DMS 273 (cell line): ENCODE measurements around the gene RIPK4.
"Not testable (repeated sequence)": the region's sequence is repeated elsewhere in the genome, so short reads cannot be mapped to it uniquely, and the experiment has no call there.

Experiments used
- DNase-seq: peaks from one replicate; lab custom pipeline; 2025; ENCODE audit not compliant: unreplicated experiment; lab: John Stamatoyannopoulos, UW

The RIPK4 gene

DNA sequence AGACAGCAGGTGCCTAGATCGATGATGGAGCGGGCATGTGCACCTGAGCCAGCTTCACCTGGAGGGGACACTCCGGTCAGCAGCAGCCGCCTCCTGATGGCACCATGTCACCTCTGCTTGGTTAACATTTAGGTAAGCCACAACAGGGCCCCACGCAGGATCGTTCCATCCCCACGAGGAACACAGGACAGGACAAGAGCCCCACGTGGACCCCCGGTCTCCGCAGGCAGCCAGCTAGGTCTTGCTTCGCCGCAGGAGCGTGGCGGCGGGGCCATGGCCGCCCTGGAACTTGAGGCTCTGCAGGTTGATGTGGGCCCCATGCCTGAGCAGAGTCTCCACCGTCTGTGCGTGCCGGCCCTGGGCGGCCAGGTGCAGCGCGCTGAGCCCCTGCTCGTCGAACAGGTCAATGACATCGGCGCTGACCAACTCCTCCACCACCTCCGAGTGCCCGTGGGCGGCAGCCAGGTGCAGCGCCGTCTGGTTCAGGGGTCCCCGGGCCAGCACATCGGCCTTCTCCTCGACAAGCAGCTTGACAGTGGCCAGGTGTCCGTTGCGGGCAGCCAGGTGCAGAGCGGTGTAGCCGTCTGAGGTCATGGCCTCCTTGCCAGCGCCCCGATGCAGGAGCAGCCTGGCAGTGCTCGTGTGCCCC is 26.1 kb downstream of the RIPK4 start:
- no peak for DNase-seq

DNA sequence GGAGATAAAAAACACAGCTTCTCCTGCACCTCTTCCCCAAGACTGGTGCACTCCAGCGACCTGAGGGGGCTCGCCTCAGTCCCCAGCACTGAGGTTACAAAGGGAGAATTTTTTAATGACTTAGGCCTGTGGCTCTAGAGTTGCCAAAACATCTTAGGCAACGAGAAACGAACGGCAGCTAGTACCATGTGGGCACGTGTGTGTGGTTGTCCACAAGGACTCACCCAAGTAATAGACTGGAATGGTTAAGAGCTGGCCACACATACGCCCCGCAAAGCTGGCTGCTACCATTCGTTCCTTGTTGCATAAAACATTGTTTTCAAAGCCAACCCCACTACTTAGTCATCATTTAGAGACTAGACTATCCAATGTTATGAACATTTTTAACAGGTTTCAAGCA is 26.9 kb downstream of the RIPK4 start:
- no peak for DNase-seq

DNA sequence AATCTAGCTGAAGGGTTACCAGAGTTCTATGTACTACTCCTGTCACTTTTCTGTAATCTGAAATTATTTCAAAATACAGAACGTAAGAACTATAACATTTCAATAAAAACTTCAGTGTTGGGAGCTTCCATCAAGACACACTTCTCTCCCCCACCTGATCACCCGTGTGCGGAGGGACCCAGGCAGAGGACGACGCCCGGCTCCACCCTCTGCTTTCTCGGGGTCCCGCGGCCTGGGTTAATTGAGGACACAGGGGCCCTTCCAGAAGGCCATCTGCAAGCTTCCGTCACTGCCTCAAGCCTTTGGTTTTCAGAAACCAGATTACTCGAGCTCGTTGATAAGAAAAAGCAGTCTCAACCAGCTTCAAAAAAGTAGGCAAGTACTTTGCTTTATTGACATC is 27.8 kb downstream of the RIPK4 start:
- DNase-seq, result no peak

DNA sequence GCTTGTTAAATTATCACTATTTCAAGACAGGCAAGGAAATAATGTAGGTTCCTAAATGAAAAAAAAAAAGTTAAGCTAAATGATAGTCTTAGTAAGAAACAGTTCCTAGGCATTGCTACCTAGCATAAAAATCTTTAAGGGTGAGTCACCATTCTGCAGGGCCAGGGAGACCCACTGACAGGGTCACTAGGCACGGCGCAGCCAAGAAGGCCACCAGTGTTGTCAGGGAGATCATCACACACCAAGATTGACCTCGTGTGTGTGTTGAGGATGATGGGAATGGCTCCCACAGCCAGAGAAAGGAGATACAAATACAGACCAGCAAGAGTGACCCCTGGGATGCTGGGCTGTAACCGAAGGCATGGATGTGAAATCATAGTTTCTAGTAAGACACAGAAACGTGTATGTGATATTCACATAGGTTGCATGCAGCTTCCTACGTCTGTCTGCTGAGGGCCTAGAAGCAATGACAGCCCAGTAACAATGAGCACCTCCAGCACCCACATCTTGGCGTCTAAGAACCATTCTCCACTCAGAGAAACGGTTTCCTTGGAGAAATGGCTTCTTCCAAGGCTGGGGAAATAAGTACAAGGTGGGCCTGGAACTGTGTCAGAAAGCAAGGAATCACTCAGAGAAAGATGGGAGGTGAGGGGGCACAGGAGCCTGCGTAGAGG is 29.1 kb downstream of the RIPK4 start:
- no peak for DNase-seq

DNA sequence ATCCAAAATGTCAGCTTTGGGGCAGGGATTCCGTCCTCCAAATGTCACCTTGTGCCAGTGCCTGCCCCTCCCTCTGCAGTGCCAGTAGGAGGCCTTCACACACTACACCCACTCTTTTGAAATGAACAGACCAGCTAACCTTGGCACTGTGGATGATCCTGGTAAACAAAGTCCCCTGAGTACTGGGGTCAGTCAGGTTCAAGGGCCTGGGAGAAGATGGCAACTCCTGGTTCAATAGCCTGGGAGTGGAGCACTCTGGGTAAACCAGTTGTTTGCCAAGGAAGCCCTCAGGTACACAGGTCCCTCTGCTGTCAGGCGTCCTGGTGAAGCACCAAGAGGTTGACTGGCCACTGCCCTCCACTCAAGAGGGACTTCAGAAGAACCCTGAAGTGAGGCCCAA is 30.4 kb downstream of the RIPK4 start:
- no peak for DNase-seq

DNA sequence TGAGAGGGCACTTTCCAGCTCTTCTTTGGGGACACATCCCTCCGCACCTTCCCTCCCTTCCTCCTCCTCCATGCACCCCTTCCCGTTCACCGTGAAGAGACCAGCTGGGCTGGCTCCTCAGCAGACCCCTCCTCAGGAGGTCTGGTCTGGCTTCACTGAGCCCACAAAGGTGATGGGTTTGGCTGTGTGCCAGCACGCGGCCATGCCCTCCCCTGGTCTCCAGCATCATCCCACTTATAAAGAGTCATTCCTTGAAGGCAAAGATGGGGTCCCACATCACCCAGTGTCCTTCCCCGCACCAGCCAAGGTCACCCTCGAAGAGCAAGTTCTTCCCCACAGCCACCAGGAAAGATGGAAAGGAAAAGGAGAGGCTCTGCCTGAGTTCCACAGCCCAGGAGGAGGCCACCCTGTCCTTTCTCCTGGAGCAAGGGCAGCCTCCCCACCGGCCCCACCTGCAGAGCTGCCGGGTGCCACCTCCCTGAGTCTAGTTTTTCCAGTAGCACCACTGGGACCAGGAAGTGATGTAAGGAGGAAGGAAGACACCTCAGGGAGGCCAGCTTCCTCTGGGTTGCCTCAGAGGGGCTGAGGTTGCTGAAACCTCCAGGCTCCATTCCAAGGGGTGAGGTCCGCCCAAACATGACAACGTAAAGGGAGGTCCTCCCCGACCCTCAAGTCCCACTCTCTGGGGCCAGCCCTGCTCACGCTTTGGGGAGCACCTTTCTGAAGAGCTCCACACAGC is 32.7 kb downstream of the RIPK4 start:
- no peak for DNase-seq

DNA sequence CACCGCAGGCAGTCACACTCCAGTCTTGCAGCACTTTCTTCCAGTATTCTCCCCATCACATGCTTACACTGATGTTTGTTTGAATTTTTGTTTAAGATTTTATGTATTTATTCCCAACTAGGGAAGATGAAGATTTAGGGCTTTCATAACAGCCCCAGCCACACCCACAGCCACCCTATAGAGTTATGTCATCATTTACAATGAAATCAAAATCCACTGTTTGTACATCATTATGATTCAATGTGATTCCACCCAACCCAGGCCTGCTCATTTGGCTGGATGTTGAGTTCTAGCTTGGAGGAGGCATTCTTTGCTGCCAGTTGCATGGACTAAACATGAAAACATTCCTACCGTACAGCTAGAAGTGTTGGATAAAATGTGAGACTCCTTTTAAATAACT is 35.8 kb downstream of the RIPK4 start:
- no peak for DNase-seq

DNA sequence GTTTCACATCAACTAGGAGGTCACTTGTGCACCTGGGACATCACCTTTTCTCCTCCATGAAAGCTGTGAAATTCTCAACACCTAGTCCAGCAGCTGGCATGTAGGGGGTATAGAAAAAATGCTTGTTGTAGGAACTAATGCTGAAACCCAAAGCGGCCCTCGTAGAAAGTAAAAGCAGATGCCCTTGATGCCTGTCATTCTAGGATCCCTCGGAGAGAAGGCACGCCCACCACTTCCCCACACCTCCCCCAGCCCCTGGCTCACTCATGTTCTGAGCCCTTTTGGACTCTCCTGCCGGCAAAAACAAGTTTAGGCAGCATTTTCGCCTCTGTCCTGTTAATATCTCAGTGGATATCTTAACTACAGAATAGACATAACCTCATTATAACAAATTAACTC is 36.5 kb downstream of the RIPK4 start:
- no peak for DNase-seq

DNA sequence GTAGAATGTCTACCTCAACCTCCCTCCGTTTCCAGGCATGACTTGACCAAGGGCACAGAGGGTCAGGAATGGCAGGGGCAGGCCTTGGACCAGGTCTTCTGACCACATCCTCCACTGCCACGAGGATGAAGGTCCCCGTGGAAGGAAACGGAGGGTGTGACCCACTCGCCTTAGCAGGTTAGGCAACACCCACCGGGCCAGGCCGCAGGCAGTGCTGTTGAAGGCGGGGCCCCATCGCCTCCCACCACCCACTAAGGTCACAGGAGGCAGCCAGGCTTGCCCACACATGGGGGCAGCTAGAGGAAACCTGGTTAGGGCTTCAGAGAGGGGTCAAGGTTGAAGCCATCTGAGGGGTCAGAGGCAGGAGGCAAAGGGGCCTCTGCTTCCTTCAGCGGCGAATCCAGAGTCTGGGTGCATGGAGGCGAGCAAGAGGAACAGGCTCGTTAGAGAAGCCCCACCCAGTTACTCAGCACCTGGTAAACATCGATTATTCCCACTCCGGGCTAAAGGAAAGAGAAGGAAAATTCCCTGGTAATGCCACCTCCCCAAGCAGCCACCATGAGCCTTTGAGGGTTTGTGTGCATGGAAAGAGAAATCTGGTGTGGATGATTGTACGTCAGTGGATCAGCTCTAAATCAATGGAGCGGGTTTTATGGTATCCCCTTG is 37.0 kb downstream of the RIPK4 start:
- DNase-seq, result no peak

DNA sequence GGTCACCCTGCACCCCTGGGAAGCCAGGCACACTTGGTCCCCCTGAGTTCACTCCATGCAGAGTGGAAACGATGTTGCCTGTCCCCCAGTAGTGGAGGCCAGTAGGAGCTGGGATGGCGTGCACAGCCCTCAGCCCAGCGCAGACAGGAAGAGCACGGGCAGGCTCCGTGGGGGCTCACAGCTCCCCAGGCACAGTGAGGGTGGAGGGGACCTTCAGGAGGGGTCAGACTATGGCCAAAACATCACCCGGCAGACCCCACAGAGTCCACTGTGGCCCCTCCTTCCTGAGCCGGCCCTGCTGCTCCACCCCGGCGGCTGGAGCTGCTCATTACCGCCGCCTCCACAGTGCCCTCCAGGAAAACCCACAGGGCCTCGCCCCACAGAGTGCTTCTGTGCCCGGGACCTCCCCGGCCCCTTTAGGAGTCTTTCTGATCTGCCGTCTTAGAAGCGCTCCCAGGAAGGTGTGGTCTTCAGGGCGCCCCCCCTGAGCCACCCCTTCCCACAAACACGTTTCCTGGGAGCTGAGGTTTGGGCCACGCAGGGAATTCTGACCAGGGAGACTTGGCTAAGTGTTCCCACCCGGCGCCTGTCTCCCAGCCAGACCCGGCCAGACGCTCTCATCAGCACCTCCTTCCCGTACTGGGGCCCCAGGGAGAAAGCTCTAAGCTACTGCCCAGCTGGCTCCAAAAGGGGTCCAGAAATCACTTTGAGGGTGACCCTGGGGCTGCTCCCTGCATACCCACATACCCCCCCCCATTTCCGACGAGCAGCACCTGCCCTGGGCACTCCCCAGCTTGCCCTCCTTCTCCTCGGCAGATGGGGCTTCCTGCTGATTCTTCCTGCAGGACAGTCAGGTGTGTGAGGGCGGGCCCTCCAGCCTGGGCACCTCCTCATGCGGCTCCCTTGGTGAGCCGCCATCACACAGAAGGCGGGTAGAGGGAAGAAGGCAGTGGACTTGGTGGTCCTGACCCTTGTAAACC is 38.8 kb downstream of the RIPK4 start:
- no peak for DNase-seq

DNA sequence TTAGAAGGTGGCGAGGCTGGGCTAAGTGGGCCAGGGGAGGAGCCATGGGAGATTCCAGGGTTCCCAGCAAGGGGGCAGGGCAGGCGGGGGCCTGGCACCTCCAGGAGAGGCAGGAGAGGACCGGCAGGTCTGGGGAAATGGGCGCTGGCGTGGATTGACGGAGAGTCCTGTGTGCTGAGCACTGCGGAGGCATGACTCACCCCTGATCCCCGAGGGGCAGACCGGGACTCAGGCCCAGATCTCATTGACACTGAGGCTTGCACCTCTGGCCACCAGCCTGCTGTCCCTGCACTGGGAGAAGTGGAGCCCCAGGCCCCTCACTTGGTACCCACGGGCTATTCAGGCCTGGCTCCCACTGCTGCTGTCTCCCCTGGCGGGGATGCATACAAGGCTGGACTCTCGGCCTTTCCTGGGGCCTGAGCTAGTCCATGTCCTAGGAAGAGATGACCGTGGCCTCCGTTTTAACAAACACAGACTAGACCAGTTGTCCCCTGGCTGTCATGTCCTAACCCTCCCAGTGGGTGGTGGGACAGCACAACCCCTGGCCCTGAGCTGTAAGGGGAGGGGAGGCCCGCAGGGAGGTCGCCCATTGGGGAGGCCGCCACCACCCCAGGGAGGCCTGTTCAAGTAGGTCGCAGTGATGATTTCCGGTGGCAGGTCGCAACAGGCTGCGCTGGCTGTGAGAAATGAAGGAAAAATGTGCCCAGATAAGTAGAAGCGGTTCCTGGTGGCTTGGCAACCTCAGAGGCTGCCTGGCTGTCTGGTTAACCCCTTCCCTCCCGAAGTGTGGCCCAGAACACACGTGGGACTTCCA is 39.7 kb downstream of the RIPK4 start:
- peak; percentile 22 for DNase-seq

DNA sequence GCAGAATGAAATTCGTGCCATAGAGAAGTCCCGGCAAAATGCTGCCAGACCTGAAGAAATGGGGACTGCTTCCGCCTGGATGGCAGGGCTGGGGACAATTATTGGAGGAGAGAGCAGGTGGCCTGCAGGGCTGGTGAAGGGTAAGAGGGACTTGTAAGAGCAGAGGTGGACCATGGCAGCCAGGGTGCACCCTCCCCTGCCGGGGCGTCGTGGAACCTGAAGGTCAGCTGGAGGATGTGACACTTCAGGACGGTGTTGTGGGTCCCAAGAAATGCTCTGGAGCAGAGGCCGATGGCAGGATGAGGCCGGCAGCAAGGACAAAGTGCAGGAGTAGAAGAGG is 40.3 kb downstream of the RIPK4 start:
- no peak for DNase-seq

DNA sequence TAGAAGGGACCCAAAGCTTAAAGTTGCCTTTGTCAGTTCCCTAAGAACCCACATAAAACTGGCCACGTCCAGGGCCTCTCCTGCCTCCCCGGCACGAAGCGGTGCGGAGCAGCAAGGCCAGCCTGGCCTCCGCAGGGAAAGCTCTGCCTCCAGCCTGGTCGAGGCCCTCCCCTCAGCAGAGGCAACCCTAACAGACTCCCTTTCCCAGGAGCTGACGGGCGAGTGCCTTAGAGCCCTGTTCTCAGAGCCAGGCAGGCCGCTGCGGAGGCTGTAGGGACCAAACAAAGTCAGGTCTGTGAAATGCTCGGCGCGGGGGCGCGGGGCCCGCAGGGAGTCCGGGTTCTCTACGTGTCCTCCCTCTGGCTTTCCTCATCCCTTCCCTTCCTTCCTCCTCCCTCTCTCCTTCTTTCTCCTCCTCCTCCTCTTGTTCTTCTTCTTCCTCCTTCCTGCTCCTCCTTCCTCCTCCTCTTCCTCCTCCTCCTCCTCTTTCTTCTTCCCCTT is 40.7 kb downstream of the RIPK4 start:
- no peak for DNase-seq

DNA sequence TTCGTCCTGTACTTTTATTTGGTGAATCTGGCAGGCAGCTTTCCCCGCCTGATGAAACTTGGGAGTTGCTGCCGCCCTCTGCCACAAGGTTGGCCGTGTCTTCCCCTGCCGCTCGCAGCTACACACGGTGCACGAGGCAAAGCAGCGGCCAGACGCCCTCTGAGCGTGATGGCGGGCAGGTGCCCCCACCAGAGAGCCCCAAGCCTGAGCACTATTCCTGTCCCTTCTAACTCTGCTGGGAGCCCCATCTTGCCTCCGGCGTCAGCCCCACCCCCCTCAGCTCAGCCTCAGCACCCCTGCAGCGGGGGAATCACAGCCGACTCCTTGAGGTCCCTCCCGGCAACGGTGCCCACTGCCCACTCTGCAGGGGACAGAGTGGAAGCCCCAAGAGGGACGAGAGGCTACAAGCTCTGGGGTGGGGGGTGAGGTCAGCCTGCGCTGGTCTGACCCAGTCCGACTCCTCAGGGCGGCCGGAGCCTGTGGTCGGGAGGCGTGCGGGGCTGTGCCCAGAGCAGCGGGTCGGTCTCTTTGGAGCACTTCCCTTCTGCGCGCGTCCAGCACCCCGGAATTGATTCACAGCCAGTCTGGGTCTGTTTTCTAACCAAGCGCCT is 41.3 kb downstream of the RIPK4 start:
- DNase-seq, result no peak

DNA sequence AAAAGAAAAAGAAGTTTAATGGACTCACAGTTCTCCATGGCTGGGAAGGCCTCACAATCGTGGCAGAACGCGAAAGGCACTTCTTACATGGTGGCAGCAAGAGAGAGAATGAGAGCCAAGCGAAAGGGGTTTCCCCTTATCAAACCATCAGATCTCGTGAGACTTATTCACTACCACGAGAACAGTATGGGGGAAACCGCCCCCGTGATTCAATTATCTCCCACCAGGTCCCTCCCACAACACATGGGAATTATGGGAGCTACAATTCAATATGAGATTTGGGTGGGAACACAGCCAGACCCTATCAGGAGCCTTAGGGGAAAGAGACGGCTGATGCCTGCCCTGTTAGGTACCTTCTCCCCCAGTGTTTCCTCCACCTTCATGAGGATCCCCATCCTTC is 43.0 kb downstream of the RIPK4 start:
- DNase-seq, result not testable (repeated sequence)

DNA sequence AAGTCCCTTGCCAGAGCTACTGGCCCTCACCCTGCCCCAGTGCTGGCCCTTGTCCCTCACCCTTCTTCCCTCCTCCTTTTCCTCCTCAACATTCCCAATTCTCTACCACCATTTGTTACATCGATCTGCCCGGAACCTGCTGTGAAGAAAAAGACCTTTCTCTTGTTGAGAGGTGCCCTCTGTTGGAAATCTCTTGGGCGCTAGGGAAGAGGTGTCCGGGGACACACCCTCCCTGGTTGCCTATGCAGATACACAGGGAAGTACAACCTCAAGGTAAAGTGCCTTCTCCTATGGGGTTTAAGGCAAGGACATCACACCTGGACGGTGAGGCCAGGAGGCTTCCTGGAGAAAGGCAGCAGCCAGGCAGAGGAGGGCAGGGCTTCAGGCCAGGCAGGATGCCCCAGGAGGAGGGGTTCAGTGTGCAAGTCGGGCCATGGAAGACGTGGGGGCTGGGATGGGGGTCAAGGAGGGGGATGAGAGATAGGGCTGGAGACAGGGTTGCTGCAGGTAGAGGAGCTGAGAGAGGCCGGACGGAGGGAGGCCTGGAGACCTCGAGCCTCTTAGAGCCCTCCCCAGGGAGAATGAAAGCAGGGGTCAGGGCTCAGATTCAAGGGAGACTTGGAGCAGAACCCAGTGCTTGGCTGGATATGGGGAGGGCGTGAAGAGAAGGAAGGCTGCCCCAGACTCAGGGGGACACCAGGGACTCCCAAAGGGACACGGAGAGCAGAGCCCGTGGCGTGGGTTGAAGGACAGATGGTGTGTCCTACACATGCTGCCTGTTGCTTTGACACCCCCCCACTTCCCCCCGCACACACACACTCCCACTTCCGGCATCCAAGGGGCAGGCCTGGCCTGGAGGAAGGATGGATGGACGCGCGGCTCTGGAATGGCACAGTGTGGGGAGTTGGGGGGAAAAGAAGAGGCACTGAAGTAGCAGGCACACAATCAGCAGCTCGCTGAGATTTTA is 44.5 kb downstream of the RIPK4 start:
- DNase-seq, result no peak

DNA sequence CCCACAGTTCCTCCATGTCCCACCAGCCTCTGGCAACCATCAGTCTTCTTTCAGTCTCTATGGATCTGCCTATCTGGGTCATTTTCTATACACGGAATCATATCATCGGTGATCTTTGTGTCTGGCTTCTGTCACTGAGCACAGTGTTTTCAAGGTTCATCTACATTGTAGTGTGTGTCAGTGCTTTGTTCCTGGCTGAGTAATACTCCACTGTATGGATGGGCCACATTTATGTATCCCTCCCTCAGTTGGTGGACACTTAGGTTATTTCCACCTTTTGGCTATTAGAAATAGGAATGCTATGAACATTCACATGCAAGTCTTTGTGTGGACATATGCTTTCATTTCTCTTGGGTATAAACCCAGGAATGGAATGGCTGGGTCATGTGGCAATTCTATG is 46.6 kb downstream of the RIPK4 start:
- no peak for DNase-seq

DNA sequence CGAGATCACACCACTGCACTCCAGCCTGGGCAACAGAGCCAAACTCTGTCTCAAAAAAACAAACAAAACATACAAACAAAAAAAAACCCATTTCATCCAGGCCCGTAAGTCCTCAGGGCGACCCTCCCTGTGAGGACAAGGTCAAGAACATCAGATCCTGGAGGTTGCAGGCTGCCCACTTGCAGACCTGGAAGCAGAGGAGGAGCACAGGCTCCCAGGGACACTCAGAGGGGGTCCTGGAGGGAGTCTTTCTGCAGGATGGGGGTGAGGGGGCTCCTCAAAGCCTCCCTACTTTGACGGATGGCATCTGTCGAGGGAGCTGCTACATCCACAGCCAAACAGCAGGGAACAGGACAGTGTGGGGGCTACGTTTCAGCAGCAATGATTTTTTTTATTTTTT is 47.2 kb downstream of the RIPK4 start:
- no peak for DNase-seq
